Measurements from ENCODE around the gene DHX15. TPM values are rescaled to one million over a fixed set of nuclear protein-coding genes. Genes with fewer than 3 reads are reported as not detected.

Gene DHX15
- total RNA-seq, 4 donors from 2014 or later, result 118 to 203 (median 170) TPM

GRCh38 chr4:24537025-24537424, 47.3 kb downstream of the DHX15 start:
- Histone ChIP-seq H3K36me3 (peaks cover 0 to 57% (median 24%) of the 10 kb centered on the region in 4 donors), H3K4me1 (no peaks in the 10 kb centered on the region), H3K9me3 (no peaks in the 10 kb centered on the region), H3K4me3 (no peak overlapping the region), H3K27me3 (no peaks in the 10 kb centered on the region), H3K27ac (no peak overlapping the region)
- 89 to 100% methylated on average over 2 to 7 of the region's 7 CpGs for WGBS, 2 donors (ENCODE audit: low coverage in 1 of 2)
- no peak for DNase-seq
- TF ChIP-seq CTCF (IDR thresholded peaks at IDR 0.05), result no peak
- no peak for TF ChIP-seq EP300 (IDR thresholded peaks at IDR 0.05; ENCODE audit: low read depth)
- intact Hi-C loops (cut with DNase I; ENCODE audit: low total_unique reads) (no loop called here), in situ Hi-C loops (cut with MboI; ENCODE audit: low pct_ligation_motif_present in 1 of 4, low pct_unique_long_range_greater_than_20kb in 1 of 4, low sequenced_read_pairs in 3 of 4) (no loop called here)

- no peak overlapping the region for H3K27ac ChIP-seq
- no peaks in the 10 kb centered on the region for H3K9me3 ChIP-seq
- H3K4me3 ChIP-seq, result no peak overlapping the region
- no peaks in the 10 kb centered on the region for H3K4me1 ChIP-seq
- intact Hi-C loops (cut with DNase I; ENCODE audit: low total_unique reads) (no loop called here), in situ Hi-C loops (cut with MboI; ENCODE audit: low pct_ligation_motif_present in 1 of 4, low pct_unique_long_range_greater_than_20kb in 1 of 4, low sequenced_read_pairs in 3 of 4) (no loop called here)
- TF ChIP-seq EP300 (IDR thresholded peaks at IDR 0.05; ENCODE audit: low read depth), result no peak
- no peak for TF ChIP-seq CTCF (IDR thresholded peaks at IDR 0.05)
- no peak for TF ChIP-seq POLR2A (IDR thresholded peaks at IDR 0.05)
- no peak for TF ChIP-seq POLR2AphosphoS5 (IDR thresholded peaks at IDR 0.05)
- no peaks in the 10 kb centered on the region for H3K27me3 ChIP-seq
- 86 to 97% methylated on average over 3 of the region's 3 CpGs for WGBS, 2 donors (ENCODE audit: low coverage in 1 of 2)
- peaks cover 0 to 53% (median 24%) of the 10 kb centered on the region in 4 donors for H3K36me3 ChIP-seq
- DNase-seq, result no peak
Observed at GRCh38 chr4:24535399-24535798, 49.0 kb downstream of the DHX15 start.

DNA sequence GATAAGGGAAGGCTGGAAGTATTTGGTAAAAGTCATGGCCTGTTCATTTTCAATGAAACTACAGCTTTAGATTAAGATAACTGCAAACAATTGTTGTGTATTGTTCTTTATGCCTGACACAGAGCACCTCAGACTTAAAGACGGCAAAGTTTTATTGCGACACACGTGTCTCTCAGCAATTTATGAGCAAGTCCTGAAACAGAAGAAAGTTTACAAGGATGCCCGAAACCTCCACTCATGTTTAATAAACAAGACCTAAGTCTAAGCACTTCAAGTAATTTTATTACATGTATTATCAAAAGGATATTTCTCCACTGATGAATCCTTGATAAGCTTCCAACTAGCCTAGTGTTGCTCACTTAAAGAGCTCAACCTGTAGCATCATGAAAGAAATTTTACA, 51.0 kb downstream of the DHX15 start:
- no peak overlapping the region for H3K4me3 ChIP-seq
- no peaks in the 10 kb centered on the region for H3K27me3 ChIP-seq
- WGBS, 2 donors (ENCODE audit: low coverage in 1 of 2), result 75 to 81% methylated on average over 4 of the region's 4 CpGs
- TF ChIP-seq EP300 (IDR thresholded peaks at IDR 0.05; ENCODE audit: low read depth), result no peak
- no peak for TF ChIP-seq POLR2A (IDR thresholded peaks at IDR 0.05)
- TF ChIP-seq POLR2AphosphoS5 (IDR thresholded peaks at IDR 0.05), result no peak
- no peak for TF ChIP-seq CTCF (IDR thresholded peaks at IDR 0.05)
- H3K27ac ChIP-seq, result no peak overlapping the region
- in situ Hi-C loops (cut with MboI; ENCODE audit: low pct_ligation_motif_present in 1 of 4, low pct_unique_long_range_greater_than_20kb in 1 of 4, low sequenced_read_pairs in 3 of 4) (no loop called here), intact Hi-C loops (cut with DNase I; ENCODE audit: low total_unique reads) (no loop called here)
- H3K9me3 ChIP-seq, result no peaks in the 10 kb centered on the region
- DNase-seq, result no peak
- H3K4me1 ChIP-seq, result no peaks in the 10 kb centered on the region
- H3K36me3 ChIP-seq, result peaks cover 0 to 42% (median 17%) of the 10 kb centered on the region in 4 donors

DNA sequence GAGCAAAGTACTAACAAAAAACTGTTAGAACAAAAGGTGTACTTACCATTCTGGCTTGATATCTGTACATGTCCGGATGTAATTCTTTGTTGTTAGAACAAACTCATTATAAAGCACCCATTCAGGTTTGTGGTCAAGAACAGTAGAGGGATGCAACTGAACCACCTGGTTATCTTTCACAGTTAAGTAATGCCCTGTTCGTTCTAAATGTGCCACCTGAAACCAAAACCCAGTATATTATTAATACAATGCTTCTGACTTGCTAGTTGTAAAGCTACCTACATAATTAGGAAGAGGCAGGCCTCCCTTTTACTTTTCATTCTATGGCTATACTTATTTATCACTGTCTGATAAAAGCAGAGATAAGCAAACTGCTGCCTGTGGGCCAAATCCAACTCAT, 54.8 kb downstream of the DHX15 start:
- in situ Hi-C loops (cut with MboI; ENCODE audit: low pct_ligation_motif_present in 1 of 4, low pct_unique_long_range_greater_than_20kb in 1 of 4, low sequenced_read_pairs in 3 of 4), result no loop called here
- H3K9me3 ChIP-seq, result no peaks in the 10 kb centered on the region
- H3K36me3 ChIP-seq, result peaks cover 0 to 39% (median 18%) of the 10 kb centered on the region in 4 donors
- intact Hi-C loops (cut with DNase I; ENCODE audit: low total_unique reads), result no loop called here
- H3K27ac ChIP-seq, result no peak overlapping the region
- TF ChIP-seq POLR2AphosphoS5 (IDR thresholded peaks at IDR 0.05) (no peak), CTCF (IDR thresholded peaks at IDR 0.05) (no peak), POLR2A (IDR thresholded peaks at IDR 0.05) (no peak), EP300 (IDR thresholded peaks at IDR 0.05; ENCODE audit: low read depth) (no peak)
- H3K4me3 ChIP-seq, result no peak overlapping the region
- no peaks in the 10 kb centered on the region for H3K4me1 ChIP-seq
- H3K27me3 ChIP-seq, result no peaks in the 10 kb centered on the region
- no peak for DNase-seq
- WGBS, 2 donors (ENCODE audit: low coverage in 1 of 2), result 83 to 93% methylated on average over 2 of the region's 2 CpGs
